IPS DF 4.7 (cell line): ENCODE data around the gene E2F8.
"Not testable (repeated sequence)": the region's sequence is repeated elsewhere in the genome, so short reads cannot be mapped to it uniquely, and the experiment has no call there.

Experiments used
- DNase-seq: peaks from one replicate; pipeline ENCODE4 v3.0.0-alpha.2; 2013; ENCODE audit warnings: low spot score; ENCODE audit errors: extremely low read depth

The E2F8 gene, protein sequence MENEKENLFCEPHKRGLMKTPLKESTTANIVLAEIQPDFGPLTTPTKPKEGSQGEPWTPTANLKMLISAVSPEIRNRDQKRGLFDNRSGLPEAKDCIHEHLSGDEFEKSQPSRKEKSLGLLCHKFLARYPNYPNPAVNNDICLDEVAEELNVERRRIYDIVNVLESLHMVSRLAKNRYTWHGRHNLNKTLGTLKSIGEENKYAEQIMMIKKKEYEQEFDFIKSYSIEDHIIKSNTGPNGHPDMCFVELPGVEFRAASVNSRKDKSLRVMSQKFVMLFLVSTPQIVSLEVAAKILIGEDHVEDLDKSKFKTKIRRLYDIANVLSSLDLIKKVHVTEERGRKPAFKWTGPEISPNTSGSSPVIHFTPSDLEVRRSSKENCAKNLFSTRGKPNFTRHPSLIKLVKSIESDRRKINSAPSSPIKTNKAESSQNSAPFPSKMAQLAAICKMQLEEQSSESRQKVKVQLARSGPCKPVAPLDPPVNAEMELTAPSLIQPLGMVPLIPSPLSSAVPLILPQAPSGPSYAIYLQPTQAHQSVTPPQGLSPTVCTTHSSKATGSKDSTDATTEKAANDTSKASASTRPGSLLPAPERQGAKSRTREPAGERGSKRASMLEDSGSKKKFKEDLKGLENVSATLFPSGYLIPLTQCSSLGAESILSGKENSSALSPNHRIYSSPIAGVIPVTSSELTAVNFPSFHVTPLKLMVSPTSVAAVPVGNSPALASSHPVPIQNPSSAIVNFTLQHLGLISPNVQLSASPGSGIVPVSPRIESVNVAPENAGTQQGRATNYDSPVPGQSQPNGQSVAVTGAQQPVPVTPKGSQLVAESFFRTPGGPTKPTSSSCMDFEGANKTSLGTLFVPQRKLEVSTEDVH

DNA sequence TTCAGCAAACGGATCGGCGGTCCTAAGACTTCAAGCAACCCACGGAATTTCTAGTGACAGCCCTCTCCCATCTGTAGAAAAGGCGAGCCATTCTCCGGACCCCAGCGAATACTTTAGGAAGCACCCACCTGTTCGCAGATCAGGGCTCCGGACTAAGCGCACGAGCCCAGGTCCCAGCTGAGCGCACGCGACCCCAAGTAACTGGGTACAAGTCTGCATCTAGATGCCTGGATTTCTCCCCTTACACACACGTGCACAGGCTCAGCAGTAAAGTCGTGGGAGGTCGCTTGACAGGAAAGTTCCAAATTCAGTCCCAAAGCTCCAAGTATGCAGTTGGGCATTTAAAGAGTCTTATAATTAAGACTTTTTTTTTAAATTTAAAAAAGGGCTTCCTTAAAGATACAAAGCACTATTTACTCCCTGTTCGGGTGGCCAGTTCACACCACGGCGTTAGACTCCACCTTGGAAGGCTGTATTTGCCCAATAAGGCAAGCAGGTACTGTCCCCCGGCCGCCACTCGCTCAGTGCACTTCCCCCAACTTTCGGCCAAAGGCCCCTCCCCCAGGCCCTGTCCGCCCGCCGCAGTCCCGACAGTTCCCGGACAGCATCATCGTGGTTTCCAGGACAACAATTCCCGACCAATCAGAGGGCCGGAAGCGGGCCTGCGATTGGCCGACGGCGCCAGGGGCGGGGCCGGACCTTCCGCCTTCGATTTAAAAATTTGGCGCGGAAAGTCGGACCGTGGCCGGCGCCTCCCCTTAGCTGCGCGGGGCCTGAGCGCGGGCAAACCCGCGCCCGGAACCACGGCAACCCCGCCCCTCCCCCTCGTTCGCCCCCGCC lies at the start of gene E2F8:
Gene E2F8, minus strand, starts transcription at position 526 of the 840 bp plus-strand sequence. CDS start 824 bp downstream, outside the sequence.
- peak; percentile 74 for DNase-seq

DNA sequence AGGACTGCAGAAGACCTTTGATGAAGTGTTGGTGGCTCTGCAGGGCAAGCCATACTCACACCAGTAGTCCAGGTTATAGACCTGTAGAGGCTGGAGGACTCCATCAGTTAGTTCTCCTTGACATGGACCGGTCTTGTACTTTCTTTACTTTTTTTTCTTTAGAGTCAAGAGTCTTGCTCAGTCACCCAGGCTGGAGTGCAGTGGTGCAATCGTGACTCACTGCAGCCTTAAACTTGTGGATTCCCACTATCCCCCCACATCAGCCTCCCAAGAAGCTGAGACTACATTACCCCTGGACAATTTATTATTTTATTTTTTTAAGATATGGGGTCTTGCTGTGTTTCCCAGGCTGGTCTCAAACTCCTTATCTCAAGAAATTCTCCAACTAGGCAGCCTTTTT lies 49.6 kb upstream of the E2F8 start:
- no peak for DNase-seq

DNA sequence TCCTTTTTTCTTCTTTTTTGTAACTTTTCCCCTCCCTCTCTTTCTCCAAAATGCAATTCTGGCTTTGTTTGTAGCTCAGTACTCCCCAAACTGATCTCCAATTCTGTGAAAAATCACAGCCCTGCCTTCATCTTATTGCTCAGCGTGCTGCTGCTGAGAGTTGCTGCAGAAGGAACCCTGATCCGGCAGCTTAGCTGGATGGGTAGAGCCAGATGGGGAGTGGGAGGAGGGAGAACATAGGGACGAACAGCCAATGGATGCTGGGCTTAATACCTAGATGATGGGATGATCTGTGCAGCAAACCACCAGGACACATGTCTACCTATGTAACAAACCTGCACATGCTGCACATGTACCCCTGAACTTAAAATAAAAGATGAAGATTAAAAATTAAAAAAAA lies 47.5 kb upstream of the E2F8 start:
- no peak for DNase-seq

DNA sequence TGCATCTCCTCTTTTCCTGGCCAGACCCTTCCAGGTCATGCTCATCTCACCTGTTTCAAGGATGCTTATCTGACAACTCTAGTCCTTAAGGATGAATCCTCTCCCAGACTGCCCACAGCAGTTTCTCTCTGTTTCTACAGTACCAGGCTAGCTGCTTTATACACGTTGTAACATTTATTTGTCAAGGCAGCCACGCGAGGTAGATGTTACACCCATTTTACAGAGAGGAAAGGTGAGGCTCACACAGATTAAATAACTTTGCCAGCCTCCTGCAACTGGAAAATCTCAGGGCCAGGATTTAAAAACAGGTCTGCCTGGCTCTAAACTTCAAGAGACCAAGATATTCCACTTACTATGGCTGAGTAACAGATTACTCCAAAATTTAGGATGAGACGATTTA lies 45.7 kb upstream of the E2F8 start:
- DNase-seq = no peak

DNA sequence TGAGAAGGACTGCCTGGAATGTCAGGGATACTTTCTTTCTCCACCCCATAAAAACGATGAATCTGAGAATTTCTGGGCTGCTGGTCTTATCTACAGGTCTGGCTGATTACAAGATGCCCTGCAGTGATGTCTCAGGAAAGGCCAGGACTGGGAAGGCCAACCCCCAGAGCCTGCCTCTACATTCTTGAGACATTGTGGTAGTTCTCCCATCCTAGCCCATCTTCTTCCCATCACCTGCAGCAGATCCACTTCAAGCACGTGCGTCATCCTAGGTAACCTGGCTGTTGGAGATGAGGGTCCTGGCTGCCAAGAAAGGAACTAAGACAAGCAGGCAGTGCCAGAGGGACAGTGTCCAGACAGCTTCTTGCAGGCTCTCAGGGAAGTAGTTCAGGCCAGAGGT lies 44.1 kb upstream of the E2F8 start:
- no peak for DNase-seq

DNA sequence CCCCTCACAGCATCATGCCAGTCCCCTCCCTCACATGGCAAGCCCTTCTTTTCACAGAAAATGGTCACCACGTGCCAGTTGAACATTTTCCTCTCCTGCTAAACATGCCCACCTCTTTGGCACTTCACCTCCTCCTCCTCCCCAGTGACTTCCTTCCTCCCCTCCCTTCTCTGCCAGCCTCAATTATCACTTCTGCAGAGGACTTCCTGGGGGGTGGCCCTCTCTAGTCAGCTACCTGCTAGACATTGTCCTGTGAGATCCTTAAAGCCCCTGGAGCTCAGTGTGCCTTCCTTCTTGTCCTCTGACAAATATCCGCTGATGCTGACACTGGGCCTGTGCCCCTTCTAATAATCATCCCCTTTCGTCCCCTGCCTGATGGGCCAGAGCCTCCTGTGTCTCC lies 43.2 kb upstream of the E2F8 start:
- DNase-seq = no peak

DNA sequence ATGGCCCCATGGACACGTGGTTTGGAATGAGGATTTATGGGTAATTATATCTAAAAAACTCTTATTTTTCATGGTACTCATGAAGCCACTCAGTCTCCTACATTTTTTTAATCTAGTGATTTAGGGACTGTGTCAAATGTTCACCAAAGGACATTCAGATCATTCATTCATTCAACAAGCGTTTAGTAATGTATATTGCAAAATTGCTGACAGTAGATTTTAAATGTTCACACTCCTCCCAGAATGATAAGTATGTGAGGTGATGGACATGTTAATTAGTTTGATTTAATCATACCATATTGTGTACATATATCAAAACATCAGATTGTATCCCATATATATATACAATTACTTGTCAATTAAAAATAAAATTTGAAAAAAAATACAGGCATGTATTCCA lies 40.8 kb upstream of the E2F8 start:
- no peak for DNase-seq

DNA sequence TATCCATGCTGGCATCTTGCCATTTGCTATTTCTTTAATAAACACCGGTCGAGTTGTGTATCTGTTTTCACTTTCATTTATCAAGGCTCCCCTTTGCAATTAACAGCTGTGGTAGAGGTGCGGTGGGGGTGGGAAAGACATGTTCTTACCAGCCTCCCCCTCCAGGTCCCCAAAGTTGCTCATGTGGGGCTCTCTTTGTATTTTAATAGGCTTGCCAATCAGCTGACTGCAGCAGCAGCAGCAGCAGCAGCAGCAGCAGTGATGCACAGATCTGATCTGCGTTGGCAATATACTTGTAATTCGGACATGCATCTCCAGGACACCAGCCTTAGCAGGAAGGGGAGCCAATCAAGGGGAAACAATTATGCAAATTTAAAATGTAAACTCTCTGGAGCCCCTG lies 40.3 kb upstream of the E2F8 start:
- DNase-seq = no peak

DNA sequence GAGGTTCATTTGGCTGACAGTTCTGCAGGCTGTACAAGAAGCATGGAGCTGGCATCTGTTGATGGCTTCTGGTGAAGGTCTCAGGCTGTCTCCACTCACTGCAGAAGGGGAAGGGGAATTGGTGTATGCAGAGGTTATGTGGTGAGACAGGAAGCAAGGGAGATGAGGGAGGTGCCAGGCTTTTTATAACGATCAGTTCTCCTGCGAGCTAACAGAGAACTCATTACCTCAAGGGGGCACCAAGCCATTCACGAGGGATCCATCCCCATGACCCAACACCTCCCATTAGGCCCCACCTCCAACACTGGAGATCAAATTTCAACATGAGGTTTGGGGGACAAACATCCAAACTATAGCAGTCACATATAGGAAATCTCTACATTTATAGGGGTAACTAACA lies 38.7 kb upstream of the E2F8 start:
- peak; percentile 62 for DNase-seq

DNA sequence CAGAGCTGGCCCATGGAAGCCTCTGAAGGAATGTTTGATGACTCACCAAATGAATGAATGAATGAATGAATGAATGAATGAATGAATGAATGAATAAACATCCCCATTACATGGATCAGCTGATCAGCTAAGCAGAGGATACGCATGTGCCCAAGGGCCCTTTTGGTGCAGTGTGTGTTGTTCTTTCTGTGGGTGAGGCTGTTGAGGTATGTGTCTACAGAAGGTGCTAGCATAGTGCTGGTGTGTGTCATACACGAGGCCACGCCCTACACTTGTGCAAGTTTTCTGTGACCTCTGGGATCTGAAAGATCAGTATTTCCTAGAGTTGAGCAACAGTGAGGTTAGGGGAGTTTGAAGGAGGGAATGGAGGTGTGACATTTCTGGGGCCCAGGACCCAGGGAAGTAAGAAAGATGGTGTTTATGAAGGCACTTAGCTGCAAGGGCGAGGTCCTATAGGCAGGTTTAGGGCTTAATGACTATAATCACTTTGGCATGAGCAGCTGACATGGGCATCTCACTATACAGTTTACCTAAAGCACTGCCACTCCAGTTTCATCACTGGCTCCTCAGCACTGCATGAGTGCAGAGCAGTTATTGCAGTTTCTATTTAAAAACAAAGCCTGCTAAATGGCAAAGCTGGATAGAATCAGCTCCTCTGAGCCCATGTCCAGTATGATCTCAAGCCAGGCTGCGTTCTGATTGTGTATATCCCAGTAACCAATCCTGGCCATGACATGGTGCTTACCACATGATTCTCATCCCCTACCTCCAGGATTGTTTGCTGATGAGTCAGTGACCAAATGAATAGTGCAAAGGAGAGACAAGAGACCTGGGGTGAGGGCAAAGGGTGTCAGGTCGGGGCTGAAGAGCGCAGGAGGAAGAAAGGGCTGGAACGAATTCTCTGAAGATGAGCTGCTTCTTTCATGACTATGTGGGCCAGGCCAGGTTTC lies 36.4 kb upstream of the E2F8 start:
- no peak for DNase-seq

DNA sequence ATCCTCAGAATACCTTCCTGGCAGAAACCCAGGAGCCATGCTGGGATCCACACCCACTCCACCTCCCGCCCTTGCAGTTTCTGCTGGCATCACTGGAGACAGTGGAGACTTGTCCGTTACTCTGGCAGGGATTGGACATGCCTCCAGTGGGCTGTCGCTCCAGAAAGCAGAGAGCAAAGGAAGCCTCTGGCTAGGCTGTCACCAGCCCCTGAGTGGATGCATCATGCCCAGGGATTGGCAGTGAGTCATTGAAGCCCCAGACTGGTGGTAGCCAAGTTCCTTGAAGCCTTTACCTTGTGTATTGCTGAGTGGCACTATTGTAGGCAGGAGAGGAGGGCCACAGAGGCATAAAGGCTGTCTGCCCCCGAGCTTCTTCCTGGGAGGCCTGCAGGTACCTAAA lies 34.8 kb upstream of the E2F8 start:
- no peak for DNase-seq

DNA sequence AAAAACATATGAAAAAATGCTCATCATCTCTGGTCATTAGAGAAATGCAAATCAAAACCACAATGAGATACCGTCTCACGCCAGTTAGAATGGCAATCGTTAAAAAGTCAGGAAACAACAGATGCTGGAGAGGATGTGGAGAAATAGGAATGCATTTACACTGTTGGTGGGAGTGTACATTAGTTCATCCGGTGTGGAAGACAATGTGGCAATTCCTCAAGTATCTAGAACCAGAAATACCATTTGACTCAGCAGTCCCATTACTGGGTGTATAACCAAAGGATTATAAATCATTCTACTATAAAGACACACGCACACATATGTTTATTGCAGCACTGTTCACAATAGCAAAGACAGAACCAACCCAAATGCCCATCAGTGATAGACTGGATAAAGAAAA lies 32.5 kb upstream of the E2F8 start:
- DNase-seq = not testable (repeated sequence)

DNA sequence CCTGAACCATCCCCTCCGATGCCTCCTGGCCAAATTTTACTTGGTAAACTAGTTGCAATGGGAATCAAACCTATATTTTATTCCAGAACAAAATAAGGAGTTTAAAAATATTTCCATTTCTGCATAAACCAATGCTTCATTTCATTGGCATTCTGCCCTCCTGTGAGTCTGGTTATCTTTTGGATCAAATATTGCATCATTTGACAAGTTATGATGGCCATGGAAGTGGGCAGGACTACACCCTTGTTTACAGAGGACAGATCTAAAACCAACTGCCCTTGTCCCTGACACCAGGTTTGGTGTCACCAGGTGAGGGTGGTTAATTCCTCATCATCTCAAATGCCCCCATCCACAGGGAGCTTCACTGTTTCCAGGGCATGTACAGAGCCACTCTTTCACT lies 28.2 kb upstream of the E2F8 start:
- no peak for DNase-seq

DNA sequence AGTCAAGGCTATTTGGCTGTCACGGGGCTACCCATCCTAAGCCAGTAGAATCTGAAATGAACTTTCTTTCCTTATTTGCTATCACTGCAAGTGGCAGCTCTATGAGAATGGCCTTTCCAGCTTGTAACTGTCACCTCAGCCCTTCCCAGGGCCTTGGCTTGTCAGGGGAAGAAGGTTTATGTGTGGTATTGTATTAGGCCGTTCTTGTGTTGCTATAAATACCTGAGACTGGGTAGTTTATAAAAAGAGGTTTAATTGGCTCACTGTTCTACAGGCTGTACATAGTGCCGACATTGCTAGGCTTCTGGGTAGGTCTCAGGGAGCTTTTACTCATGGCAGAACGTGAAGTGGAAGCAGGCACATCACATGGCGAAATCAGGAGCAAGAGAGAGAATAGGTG lies 26.8 kb upstream of the E2F8 start:
- no peak for DNase-seq

DNA sequence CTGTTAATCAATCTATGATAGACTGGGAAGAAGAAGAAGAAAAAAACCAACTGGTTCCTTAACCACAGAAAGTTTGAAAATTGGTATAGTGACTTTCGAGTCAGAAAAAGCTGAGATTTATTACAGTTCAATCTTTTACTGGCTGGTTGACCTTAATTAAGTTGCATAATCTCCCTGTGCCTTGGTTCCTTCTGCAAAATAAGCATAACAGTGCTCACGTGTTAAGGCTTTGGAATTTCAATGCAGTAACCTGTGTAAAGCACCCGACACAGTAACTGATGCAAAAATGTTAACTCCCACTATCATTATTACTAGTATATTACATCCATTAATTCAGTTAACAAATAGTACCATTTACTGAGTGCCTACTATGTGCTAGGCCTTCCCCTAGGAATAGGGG lies 22.6 kb upstream of the E2F8 start:
- no peak for DNase-seq

DNA sequence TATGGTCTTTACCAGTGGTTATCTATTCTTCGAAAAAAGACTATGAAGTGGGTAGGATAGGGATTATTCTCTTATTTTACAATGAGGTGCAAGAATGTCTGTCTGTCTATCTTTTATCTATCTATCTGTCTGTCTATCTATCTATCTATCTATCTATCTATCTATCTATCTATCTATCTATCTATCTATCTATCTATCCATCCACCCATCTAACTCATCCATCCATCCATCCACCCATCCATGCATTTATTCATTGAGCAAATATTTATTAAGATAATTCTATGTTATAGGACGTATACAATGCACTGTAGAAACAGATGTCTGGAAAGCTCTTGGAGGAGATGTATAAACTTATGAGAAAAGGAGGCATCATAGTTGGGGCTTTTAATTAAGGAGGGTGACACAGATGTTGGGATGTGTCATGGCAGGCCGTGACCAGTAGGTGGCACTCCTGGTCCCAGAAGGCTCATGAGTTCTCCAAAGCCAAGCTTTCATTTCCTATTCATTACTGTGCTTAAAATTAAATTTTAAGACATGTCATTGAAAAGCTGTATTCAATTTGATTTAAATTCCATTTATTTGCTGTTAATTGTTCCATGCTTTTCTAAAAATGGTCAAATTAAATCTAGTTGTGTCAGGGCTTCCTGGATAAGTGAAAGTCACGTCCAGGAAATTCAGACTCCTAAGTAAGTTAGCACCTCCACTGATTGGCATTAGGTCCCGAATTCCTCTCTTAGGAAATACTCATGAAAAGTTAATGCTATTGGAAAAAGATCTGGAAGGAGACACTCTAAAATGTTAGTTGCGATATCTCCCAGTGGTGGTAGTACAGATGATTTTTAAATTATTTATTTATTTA lies 19.0 kb upstream of the E2F8 start:
- DNase-seq = no peak

DNA sequence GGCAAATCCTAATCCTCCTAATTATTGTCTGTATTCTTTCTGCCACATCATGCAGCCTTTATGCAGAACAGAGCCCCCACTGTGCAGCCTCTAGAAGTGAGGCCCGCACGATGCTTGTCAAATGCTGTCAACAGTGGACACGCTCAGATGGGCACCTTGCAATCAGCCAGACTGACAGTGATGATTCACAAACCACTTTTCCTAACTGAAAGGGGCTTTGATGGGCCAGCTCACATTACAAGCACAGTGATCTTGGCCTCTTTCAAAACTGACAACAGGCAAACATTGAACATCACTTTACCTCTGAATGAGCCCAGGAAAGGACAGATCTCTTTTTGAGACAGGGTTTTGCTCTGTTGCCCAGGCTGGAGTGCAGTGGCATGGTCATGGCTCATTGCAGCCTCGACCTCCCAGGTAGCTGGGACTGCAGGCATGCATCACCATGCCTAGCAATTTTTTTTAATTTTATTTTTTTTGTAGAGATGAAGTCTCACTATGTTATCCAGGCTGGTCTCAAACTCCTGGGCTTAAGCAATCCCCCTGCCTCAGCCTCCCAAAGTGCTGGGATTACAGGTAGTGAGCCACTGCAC lies 18.0 kb upstream of the E2F8 start:
- DNase-seq = no peak

DNA sequence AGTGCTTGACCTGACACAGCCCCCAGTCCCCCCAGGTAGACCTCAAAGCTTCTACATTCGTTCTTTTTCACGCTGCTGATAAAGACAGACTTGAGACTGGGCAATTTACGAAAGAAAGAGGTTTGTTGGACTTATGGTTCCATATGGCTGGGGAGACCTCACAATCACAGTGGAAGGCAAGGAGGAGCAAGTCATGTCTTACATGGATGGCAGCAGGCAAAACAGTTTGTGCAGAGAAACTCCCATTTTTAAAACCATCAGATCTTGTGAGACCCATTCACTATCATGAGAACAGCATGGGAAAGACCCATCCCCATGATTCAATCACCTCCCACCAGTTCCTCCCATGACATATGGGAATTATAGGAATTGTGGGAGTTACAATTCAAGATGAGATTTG lies 13.7 kb upstream of the E2F8 start:
- not testable (repeated sequence) for DNase-seq

DNA sequence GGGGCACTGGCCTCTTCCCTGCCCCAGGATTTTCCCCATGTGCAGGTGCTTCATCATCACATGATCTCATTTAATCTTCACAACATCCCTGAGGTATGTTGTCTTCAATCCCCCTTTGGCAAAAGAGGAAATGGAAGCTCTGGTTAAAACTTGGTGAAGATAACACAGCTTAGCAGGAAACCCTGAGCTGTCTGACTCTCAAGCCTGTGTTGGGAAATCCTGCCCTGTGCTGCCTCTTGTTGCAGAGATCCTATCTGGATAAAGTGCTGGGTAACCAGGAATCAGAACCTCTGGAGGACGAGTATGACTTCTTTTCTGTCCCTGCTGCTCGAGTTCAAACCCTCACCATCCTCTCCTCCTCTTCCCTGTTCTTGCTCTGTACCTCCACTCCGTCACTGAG lies 13.1 kb upstream of the E2F8 start:
- no peak for DNase-seq
